ENCODE data around the gene ZEB2.

DNA sequence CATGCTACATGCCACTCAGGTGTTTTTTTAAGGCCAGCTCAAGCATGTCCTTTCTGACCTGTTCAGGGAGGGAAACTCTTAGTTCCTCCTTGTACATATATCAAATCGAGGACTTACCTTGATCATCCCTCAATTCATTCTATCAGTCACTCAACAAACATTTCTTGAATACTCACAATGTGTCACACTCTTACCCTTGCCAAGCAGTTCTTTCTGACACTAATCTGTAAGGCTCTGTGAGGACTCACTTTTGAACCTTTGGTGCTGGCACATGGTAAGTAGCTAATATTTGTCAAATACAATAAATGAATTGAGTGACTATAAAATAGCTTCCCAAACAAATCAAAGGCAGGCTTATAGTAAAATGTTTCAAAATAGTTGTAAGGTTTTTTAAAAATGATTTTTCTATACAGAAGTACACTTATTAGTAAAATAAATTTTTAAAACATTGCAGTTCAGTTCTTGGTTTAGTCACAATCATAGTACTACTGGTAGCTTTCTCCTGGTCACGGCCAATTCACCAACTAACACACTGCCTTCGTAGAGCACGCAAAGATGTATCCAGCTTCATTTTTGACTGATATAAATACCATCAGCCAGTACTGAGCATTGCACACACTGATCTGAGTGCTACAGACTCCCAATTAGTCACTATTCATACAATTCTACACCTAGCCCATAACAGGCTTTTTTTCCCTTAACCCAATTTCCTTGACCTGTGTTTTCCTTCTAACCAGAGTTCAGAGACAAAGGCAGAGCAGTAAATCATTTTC is 50.9 kb downstream of the ZEB2 start:
- TF ChIP-seq, protein P1, sequence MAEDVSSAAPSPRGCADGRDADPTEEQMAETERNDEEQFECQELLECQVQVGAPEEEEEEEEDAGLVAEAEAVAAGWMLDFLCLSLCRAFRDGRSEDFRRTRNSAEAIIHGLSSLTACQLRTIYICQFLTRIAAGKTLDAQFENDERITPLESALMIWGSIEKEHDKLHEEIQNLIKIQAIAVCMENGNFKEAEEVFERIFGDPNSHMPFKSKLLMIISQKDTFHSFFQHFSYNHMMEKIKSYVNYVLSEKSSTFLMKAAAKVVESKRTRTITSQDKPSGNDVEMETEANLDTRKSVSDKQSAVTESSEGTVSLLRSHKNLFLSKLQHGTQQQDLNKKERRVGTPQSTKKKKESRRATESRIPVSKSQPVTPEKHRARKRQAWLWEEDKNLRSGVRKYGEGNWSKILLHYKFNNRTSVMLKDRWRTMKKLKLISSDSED (CRISPR knock-in tag; IDR thresholded peaks at IDR 0.05) = no peak
- TF ChIP-seq TAF1 (CRISPR knock-in tag; IDR thresholded peaks at IDR 0.05) = no peak
- TF ChIP-seq, protein P2, sequence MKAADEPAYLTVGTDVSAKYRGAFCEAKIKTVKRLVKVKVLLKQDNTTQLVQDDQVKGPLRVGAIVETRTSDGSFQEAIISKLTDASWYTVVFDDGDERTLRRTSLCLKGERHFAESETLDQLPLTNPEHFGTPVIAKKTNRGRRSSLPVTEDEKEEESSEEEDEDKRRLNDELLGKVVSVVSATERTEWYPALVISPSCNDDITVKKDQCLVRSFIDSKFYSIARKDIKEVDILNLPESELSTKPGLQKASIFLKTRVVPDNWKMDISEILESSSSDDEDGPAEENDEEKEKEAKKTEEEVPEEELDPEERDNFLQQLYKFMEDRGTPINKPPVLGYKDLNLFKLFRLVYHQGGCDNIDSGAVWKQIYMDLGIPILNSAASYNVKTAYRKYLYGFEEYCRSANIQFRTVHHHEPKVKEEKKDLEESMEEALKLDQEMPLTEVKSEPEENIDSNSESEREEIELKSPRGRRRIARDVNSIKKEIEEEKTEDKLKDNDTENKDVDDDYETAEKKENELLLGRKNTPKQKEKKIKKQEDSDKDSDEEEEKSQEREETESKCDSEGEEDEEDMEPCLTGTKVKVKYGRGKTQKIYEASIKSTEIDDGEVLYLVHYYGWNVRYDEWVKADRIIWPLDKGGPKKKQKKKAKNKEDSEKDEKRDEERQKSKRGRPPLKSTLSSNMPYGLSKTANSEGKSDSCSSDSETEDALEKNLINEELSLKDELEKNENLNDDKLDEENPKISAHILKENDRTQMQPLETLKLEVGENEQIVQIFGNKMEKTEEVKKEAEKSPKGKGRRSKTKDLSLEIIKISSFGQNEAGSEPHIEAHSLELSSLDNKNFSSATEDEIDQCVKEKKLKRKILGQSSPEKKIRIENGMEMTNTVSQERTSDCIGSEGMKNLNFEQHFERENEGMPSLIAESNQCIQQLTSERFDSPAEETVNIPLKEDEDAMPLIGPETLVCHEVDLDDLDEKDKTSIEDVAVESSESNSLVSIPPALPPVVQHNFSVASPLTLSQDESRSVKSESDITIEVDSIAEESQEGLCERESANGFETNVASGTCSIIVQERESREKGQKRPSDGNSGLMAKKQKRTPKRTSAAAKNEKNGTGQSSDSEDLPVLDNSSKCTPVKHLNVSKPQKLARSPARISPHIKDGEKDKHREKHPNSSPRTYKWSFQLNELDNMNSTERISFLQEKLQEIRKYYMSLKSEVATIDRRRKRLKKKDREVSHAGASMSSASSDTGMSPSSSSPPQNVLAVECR (CRISPR knock-in tag; IDR thresholded peaks at IDR 0.05; ENCODE audit: borderline replicate concordance) = no peak
- no peak for TF ChIP-seq CREM (IDR thresholded peaks at IDR 0.05)
- TF ChIP-seq CREM (CRISPR knock-in tag; IDR thresholded peaks at IDR 0.05) = no peak
- TF ChIP-seq, protein P3, sequence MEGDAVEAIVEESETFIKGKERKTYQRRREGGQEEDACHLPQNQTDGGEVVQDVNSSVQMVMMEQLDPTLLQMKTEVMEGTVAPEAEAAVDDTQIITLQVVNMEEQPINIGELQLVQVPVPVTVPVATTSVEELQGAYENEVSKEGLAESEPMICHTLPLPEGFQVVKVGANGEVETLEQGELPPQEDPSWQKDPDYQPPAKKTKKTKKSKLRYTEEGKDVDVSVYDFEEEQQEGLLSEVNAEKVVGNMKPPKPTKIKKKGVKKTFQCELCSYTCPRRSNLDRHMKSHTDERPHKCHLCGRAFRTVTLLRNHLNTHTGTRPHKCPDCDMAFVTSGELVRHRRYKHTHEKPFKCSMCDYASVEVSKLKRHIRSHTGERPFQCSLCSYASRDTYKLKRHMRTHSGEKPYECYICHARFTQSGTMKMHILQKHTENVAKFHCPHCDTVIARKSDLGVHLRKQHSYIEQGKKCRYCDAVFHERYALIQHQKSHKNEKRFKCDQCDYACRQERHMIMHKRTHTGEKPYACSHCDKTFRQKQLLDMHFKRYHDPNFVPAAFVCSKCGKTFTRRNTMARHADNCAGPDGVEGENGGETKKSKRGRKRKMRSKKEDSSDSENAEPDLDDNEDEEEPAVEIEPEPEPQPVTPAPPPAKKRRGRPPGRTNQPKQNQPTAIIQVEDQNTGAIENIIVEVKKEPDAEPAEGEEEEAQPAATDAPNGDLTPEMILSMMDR (CRISPR knock-in tag; IDR thresholded peaks at IDR 0.05) = no peak
- no peak for TF ChIP-seq REPIN1 (CRISPR knock-in tag; IDR thresholded peaks at IDR 0.05; ENCODE audit: borderline replicate concordance, low read depth)
- no peak for TF ChIP-seq MED13 (CRISPR knock-in tag; IDR thresholded peaks at IDR 0.05)
- no peak for TF ChIP-seq NR2F2 (IDR thresholded peaks at IDR 0.05; ENCODE audit: borderline replicate concordance, low read depth)
- no peak for TF ChIP-seq HOXA7 (CRISPR knock-in tag; IDR thresholded peaks at IDR 0.05)

Measured in HepG2 (cell line).